Measurements from ENCODE around the gene CREB1.

The CREB1 gene

DNA sequence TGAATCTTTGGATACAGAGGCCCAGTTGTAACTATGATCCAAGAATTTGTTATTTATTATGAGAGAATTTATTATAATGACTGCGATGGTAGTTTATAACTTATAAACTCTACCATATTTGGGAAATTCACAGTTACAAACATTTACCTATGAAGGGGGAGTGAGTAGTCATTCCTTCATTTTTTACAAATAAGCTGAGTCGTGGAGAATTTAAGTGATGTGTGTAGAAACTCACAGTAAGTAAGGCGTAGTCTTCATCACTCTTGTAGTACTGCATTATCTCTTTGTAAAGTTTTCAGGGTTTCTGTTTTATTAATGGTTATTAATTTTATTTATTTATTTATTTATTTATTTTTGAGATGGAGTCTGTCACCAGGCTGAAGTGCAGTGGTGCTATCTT, 13.5 kb downstream of the CREB1 start:
- no peak for DNase-seq (ENCODE audit: low read depth)

DNA sequence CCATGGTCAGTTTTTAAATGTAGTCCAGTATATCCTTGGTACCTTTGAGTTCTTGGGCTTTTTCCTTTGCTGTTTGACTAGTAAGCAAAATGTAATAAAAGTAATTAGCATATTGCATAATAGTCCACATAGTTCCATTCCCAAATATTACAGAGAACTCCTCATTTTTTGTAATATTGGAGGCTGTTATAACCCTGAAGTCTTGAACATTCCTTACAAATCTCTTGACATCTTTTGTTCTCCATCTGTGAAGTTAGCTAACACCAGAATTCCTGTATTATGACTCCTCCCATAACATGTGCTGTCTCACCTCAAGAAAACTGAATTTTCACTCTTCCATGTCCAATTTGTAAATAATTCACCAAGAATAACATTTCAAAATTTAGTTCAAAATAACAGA, 17.1 kb downstream of the CREB1 start:
- no peak for DNase-seq (ENCODE audit: low read depth)

DNA sequence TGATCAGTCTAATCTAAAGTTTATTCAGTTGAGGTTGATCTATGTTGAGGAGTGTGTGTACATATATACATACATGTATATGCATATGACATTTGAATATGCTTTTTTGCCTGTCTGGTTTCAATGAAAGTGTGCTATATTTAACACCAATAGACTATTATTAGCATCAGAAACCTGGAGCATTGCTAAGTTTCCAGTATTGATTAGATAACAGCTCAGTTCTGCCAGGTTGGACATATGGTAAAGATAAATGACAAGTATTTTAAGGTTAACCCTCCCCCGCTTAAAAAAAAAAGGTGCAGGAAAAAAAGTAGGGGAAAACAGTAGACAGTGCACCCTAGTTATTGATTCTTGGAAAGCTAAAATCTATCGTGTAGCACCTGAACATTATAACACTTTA, 19.4 kb downstream of the CREB1 start:
- no peak for DNase-seq (ENCODE audit: low read depth)

DNA sequence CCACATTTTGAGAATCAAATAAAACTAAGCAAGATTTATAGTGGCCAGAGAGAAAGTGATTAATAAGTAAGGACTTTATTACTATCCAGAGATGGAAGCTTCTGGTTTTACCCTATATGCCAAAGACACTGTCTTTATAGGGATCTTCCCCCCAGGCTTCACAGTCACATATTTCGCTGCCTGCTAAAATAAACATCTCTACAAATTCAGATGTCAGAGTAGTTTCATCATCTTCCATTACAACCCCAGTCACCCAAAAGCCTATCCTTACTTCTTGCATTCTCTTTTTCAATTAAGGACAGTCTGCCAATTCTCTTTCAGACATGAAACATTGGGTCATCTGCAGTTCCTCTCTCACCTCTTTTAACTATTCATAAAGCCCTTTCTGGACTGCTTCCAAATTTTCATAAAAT, 28.3 kb downstream of the CREB1 start:
- DNase-seq (ENCODE audit: low read depth): peak; percentile 88

DNA sequence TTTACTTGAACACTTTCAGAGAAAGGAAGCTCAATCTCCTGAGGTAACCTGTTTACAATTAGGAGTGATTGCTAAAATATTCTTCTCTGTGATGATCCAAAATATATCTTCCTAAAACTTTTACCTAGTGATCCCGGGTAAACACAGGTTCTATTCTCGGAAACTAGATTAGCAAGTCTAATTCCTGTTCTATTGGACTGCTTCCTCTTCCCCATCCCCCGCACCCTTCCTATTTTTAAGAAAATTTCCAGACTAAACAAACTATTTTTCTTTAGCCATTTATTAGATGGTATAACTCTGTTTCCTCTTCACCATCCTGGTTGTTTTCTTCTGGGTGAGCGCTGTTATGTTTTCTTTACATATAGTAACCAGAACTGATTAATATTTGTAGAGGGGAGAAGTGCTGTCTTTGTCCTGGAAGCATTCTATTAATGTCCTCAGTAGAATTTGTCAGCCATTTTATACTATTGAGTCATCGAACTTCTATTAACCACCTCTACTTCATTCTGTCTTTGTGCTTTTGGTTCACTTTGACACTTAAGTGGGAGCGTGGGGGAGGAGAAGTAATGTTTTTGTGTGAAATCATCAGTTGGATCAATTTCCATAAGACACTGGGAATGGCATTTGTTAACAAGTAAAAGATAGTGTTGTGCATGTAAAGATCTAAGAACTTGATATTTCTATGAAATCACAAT, 31.8 kb downstream of the CREB1 start:
- no peak for DNase-seq (ENCODE audit: low read depth)

DNA sequence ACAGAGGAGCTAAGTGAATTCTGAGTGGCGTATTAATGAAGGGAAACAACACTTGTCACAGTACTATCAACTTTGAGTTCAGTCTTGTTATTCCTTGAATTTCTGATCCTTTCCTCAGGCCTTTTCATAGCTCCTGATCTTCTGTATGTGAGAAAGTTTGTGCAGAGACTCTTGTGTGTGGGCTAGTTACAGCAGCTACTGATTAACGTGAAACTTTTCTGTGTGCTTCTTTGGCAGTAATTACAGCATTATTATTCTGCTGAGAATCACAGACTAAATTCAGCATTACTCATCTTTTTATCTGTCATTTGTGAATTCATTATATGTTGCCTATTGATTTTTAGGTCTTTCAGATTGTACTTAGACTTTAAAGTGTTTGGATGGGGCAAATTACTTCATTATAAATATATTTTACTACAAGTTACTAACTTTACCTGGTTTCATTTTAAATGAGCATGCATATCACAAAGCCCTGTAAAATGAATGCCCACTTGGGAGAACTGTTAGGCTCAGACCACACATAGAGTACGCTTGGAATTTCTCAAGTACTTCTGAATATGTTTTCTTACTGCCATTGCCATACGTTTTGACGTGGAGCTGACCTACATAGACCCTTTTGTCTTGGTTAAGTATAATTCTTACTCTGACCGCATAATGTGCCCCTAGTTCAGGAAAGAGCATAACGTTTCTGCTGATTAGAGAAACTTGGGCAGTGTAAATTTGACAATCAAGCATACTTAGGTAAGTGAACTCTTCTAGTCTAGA, 36.2 kb downstream of the CREB1 start:
- DNase-seq (ENCODE audit: low read depth): no peak

DNA sequence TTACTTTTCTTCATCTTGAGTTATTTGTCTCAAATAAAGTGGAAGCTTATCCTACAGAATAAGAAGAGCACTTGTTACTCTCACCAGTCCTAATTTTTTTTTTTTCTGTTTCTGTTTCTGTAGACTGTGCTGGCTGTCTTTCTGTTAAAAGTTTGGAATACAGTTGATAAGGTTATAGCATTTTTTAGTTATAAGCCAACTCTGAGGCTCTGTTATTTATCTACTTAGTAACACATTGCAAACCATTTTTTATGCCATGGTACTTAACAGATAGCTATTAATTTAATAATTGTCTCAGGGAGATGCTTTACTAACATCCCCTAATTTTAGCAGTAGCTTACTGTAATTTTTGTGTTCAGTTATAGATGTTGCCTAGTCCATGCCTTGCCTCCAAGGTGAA, 37.9 kb downstream of the CREB1 start:
- DNase-seq (ENCODE audit: low read depth): no peak

DNA sequence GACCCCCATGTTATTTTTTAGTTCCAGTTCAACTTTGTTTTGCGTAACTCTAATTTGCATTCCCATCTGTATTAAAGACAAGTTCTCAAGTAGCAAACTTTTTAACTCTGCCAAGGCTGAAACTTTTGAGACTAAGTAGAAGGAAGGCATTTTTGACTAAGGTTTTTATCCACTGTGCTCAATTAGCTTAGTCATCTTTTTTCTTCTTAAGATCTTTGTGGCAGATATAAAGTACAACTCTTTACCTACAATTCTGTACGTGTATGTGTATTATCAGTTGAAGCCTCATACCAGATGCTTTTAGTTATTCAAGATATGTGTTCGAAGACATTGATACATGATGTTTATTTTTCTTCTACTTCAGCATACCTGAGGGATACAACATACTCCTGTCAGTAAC, 41.6 kb downstream of the CREB1 start:
- no peak for DNase-seq (ENCODE audit: low read depth)

DNA sequence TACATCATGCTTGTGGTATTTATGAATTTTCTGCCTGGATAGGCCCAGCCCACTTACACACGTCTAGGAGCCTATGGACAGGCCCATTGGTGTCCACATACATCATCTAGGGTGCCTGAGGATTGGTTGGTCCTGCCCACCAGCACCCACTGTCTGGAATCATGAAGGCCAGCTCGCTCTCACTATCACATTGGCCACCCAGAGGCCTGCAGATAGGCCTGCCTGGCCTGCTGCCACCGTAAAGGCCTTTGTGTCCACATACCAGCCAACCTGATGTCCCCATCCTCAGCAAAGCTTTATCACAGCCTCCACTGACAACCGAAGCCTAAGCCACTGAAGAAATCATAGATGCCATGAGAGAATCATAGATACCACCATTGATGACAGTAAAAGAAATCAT, 55.2 kb downstream of the CREB1 start:
- no peak for DNase-seq (ENCODE audit: low read depth)

DNA sequence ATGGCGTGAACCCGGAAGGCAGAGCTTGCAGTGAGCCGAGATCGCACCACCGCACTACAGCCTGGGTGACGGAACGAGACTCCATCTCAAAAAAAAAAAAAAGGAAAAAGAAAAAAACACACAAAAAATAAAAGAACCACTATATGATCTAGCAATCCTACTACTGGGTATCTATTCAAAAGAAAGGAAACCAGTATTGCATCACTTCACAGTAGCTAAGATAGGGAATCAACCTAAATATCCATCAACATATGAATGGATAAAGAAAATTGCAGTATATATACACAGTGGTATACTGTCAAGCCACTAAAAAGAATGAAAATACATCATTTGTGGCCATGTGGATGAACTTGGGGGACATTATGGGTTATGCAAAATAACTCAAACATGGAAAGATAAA, 57.5 kb downstream of the CREB1 start:
- no peak for DNase-seq (ENCODE audit: low read depth)

DNA sequence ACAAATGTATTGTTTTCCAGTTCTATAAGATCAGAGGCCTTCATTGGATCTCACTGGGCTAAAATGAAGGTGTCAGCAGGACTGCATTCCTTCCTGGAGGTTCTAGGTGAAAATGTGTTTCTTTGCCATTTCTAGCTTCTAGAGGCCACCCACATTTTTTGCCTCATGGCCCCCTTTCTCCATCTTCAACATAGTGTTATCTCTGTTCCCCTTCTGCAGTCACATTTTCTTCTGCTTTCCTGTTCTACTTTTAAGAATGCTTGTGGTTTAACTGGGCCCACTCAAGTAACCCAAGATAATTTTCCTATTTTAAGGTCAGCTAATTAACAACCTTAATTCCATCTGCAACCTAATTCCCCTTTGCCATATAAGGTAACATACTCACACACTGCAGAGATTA, 59.4 kb downstream of the CREB1 start:
- no peak for DNase-seq (ENCODE audit: low read depth)

DNA sequence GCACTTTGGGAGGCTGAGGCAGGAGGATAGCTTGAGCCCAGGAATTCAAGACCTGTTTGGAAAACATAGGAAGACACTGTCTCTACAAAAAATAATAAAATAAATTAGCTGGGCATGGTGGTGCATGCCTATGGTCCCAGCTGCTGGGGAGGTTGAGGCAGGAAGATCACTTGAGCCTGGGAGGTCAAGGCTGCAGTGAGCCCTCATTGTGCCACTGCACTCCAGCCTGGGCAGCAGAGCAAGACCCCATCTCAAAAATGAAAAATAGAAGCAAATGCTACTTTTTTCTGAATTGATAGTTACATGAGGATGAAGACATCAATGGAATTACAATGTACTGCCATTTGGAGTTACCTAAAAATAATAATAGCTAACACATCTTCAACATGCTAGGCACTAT, 63.5 kb downstream of the CREB1 start:
- no peak for DNase-seq (ENCODE audit: low read depth)

DNA sequence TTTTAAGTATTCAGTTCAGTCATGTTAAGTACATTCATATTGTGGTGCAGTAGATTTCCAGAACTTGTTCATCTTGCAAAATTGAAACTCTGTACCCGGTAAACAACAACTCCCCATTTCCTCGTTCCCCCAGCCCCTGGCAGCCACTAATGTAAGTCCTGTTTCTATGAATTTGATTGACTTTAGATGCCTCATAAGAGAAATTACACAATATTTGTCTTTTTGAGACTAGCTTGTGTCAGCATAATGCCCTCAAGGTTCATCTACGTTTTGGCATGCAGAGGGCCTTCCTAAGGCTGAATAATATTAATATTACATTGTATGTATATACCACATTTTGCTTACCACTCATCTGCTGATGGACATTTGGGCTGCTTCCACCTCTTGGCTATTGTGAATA, 64.5 kb downstream of the CREB1 start:
- DNase-seq (ENCODE audit: low read depth): no peak

DNA sequence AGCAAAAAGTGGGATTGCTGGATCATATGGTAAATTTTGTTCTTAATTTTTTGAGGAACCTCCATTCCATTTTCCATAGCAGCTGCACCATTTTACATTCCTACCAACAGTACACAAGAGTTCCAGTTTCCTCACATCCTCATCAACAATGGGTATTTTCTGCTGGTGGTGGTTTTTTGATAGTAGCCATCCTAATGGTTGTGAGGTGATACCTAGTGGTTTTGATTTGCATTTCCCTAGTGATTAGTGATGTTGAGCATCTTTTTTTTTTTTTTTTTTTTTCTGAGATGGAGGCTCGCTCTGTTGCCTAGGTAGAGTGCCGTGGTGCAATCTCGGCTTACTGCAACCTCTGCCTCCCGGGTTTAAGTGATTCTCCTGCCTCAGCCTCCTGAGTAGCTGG, 65.0 kb downstream of the CREB1 start:
- no peak for DNase-seq (ENCODE audit: low read depth)

DNA sequence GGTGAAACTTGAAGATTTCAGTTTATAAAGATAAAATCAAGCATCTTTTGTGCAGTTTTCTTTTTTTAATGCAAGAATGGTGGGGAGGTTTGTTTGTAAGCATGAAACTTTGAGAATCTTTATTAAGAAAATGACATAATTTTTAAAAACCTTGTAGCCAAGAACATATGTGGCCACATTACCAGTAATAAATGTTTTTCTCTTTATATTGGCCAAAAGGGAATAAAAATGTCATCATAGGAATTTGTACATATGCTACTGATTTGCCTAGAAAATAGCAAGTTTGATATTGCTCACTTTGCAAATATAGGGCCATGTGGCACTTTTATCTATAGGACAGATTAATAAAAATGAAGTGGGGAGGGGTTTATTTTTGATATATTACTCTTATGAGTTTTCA, 69.9 kb downstream of the CREB1 start:
- no peak for DNase-seq (ENCODE audit: low read depth)

DNA sequence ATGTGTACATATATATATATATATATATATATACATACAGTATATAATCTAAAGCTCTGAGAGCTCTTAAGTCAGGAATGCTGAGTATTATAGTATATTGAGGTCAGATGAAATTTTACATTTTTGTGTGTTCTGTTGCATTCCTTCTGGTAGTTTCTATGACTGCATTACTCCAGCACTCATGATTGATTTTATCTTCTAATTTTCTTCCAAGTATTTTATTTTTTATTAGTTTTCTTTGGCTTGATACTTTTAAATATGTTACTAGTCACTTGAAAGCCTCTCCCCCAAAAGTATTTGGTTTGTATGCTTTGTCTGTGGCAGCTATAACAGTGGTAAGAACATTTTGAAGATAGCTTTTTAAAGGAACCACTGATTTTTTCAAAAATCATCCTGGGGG, 70.5 kb downstream of the CREB1 start:
- DNase-seq (ENCODE audit: low read depth): no peak

DNA sequence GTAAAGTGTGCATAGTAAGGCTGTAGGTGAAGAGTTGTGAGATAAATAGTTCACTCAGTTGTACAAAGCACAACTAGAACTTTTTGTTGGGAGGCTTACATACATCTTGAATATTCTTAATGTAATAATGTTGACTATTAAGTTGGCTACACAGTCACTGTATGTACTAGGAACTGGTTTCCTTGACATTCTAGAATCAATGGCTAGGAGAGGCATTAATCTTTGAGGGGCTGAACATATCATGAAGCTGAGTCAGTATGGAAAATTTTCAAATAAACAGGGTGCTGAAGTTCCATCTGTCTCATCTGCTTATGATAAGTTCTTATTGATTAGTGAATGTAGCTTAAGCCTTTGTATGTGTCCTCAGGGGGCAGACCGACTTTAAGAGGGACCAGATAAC, 72.0 kb downstream of the CREB1 start:
- DNase-seq (ENCODE audit: low read depth): no peak

DNA sequence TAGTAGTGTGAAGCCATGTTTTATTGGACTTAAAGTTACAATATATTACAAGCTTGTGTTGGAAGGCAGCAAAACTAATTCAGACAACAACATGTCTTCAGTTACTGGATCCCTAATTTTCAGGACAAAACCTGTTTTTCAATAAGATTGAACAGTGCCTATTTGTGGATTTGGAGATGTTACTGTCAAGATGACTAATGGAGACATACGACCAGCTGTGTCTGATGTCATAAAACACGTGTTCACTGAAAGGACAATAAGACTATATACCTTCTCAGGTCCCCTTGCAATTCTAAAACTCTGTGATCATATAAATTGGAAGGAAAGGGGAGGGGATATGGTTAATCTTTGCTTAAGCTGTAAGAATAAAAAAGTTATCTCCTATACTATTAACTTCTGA, 73.7 kb downstream of the CREB1 start:
- no peak for DNase-seq (ENCODE audit: low read depth)

DNA sequence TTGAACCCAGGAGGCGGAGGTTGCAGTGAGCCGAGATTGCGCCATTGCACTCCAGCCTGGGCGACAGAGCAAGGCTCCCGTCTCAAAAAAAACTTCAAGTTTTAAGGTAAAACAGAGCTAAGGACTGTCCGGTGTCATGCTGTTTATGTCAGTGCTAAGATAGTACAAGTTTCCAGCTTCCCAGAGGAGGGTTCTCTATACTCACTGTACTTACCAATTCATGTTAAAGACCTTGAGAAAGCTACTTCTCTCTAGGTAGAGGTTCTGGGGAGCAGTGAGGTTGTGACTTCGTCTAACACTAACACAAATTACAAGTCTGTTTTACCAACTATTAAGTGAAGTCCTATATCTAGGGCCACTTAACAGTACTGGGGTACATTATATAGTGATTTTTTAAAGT, 76.6 kb downstream of the CREB1 start:
- DNase-seq (ENCODE audit: low read depth): no peak

DNA sequence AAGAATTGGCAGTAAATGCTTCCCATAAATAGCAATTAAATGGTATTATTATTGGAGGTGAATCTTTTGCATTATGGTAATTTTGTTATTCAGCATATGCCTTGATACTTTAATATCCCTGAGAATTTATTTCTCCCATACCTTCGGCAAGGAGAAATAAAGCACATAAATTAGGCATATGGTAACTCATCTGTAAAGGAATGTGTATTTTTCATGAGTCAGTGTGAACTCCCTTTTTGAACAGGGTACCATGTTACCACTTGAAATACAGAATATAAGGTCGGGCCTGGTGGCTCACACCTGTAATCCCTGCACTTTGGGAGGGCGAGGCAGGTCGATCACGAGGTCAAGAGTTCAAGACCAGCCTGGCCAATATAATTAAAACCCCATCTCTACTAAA, 77.1 kb downstream of the CREB1 start:
- no peak for DNase-seq (ENCODE audit: low read depth)

DNA sequence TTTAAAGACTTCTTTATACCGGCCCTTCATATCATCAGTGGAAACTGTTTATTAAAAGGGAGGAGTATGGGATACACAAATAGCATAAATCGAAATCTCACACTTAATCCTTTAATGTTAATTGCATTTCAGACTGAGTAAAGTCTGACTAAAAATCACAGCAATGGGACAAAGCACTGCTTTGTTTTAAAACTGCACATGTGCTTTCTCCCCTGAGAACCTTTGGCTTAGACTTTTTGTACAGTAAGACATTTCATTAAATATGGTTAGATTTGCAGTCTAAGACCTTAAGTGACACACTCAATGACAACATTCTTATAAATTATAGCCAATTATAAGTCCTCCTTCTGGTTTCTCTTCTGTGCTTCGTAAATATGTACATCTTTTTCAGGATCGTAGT, 83.0 kb downstream of the CREB1 start:
- no peak for DNase-seq (ENCODE audit: low read depth)

DNA sequence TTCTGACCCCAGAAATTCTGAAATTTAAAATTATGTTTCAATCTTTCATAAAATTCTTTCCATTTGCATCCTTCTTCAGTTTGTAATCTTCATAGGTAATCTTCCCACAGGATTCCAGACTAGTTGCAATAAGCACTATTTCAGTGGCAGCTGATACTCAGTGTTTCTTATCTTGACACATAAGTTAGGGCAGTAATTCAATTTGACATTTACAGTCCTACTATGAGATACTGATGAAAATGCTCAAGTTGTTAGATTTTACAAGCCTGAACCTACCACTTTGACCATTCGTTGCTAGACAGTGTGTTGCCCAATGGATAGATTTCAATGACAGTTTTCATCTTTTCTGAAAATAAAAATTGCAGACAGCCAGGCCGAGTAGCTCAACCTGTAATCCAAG, 85.1 kb downstream of the CREB1 start:
- no peak for DNase-seq (ENCODE audit: low read depth)

DNA sequence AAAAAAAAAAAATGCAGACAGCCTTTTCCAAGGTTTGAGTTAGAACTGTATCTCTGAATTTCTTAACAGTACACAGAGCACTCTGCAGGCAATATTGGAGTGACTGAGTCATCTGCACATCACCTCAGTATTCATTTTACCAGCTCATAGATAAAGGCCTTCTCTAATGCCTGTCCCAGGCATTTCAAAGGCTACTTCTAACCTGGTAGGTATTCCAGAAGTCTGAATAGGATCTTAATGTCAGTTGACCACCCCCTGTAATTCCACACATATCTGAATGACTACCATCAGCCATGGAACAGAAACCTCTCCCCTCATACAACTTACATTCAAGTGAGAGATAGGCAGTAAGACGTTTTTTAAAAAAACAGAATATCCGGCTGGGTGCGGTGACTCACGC, 86.4 kb downstream of the CREB1 start:
- no peak for DNase-seq (ENCODE audit: low read depth)
